Large intestine (tissue), 3 donors: ENCODE data around the gene FLII. TPM values are rescaled to one million over a fixed set of nuclear protein-coding genes. Genes with fewer than 3 reads are reported as not detected.

Source experiments
- DNase-seq, 2 donors: peaks; one replicate each; pipeline versions ENCODE4 v3.0.0 to v3.0.0-alpha.2; 2013
- H3K27ac ChIP-seq: one replicate; pipeline ENCODE4 v1.5.1; 2013; ENCODE audit warnings: low read length
- H3K27me3 ChIP-seq: 2 replicates; pipeline ENCODE4 v1.6.1; 2013; ENCODE audit warnings: low read length; ENCODE audit not compliant: control insufficient read depth, insufficient read depth
- H3K36me3 ChIP-seq: 2 replicates; pipeline ENCODE4 v1.6.1; 2013; ENCODE audit warnings: low read length; ENCODE audit not compliant: control insufficient read depth, insufficient read depth
- H3K4me1 ChIP-seq: one replicate; pipeline ENCODE4 v1.6.1; 2013; ENCODE audit warnings: low read length; ENCODE audit not compliant: control insufficient read depth, insufficient read depth
- H3K4me3 ChIP-seq: one replicate; pipeline ENCODE4 v1.5.1; 2013; ENCODE audit warnings: low read length
- H3K9me3 ChIP-seq: one replicate; pipeline ENCODE4 v1.6.1; 2013; ENCODE audit warnings: mild to moderate bottlenecking, low read depth, low read length, moderate library complexity; ENCODE audit not compliant: control insufficient read depth
- WGBS: methylation state at CpG from one replicate; pipeline ENCODE4 v1.1.5; 2013; ENCODE audit warnings: low lambda C conversion rate; ENCODE audit not compliant: insufficient coverage; 5-methylcytosine and 5-hydroxymethylcytosine counted together
- polyA plus RNA-seq: library from polyadenylated mRNA; unstranded; fragments of 120-200 nt; gene quantifications from one replicate; pipeline ENCODE4 v1.2.1, GENCODE V29; 2013

FLII gene
- polyA plus RNA-seq, 1 donor = 161 TPM

DNA sequence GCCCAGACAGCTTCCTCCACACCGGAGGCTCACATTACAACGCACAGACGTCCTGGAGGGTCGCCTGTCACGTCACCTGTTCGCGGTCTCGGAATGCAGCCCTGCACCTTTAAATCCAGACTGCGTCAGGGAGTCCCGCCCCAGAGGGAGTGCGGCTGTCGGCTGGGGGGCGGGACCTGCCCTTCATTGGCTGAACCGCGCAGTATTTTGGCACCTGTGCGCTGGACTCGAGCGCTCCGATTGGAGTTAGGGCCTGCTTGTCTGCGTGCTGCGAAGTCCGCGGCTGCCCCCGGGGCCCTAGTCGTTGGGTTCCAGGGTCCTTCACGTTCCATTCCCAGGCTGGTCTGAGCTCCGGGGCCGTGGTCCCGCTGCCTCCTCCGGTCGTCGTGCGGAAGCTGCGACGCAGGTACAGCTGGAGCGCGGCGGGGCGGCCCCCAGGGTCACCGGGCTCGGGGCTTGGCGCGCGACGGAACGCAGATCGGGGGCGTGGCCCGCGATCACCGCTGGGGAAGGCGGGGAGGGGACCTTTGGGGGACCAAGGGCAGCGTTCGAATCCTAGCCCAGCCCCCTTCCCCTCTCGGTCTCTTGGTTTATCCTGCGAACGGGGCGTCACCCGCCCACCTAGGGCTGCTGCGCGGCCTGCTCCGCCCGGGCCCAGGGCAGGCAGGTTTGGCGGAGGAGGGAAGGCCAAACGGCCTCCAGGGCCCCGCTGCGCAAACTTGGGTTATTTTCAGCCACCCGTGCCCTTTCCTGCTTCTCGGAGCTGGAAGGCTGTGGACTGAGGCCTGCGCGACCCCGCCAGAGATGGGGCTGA is 2.0 kb upstream of the FLII start, which contains the start of gene MIEF2:
TSS of gene MIEF2 (plus strand) at position 331 of the 814 bp plus-strand sequence. CDS start 2,059 bp downstream, outside the sequence.
- Histone ChIP-seq H3K36me3 (peaks cover 41% of the 10 kb centered on the region), H3K27ac (peak within 1 kb of the TSS; percentile 76), H3K9me3 (no peaks in the 10 kb centered on the region), H3K4me3 (peak within 1 kb of the TSS; percentile 92), H3K27me3 (no peaks in the 10 kb centered on the region), H3K4me1 (peaks cover 36% of the 10 kb centered on the region)
- DNase-seq = peak; percentile 95 to 97
- WGBS = no CpG with 5 or more reads among the region's 72 CpGs

GRCh38 chr17:18259621-18260331 is 1.2 kb upstream of the FLII start:
- H3K9me3 ChIP-seq = no peaks in the 10 kb centered on the region
- 93% methylated on average over 3 of the region's 22 CpGs for WGBS
- peaks cover 36% of the 10 kb centered on the region for H3K4me1 ChIP-seq
- H3K27me3 ChIP-seq = no peaks in the 10 kb centered on the region
- peak overlapping the region; percentile 76 for H3K27ac ChIP-seq
- peaks cover 41% of the 10 kb centered on the region for H3K36me3 ChIP-seq
- peak overlapping the region; percentile 92 for H3K4me3 ChIP-seq
- peak in 1 of 2 donors; percentile 14 for DNase-seq

GRCh38 chr17:18257982-18258355 is 569 bp downstream of the FLII start:
- peak overlapping the region; percentile 62 for H3K27ac ChIP-seq
- H3K9me3 ChIP-seq = no peaks in the 10 kb centered on the region
- WGBS = no CpG with 5 or more reads among the region's 16 CpGs
- peaks cover 41% of the 10 kb centered on the region for H3K36me3 ChIP-seq
- H3K4me3 ChIP-seq = peak overlapping the region; percentile 65
- no peaks in the 10 kb centered on the region for H3K27me3 ChIP-seq
- peak in 1 of 2 donors; percentile 65 for DNase-seq
- H3K4me1 ChIP-seq = peaks cover 36% of the 10 kb centered on the region

- no CpG with 5 or more reads among the region's 18 CpGs for WGBS
- H3K27ac ChIP-seq = peak overlapping the region; percentile 62
- peaks cover 35% of the 10 kb centered on the region for H3K4me1 ChIP-seq
- H3K4me3 ChIP-seq = peak overlapping the region; percentile 65
- no peaks in the 10 kb centered on the region for H3K9me3 ChIP-seq
- H3K27me3 ChIP-seq = no peaks in the 10 kb centered on the region
- DNase-seq = no peak
- H3K36me3 ChIP-seq = peaks cover 41% of the 10 kb centered on the region
Observed at GRCh38 chr17:18257268-18257981, 1.1 kb downstream of the FLII start.

DNA sequence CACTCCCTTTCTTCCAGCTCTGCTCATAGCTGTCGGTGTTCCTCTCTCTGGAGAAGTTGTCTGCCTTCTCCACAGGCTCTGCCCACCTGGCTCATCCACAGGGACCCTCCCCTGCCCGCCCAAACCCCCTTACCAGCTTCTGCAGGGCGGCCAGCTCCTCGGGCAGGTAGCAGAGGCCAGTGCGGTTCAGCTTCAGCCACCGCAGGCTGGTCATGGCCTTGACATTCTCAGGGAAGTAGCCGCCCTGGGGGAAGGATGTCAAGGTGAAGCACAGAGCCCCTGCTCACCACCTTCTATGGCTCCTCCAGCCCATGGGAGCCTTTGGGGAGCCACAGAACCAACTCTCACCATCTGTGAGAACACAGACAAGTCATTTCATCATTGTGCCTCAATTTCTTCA is 1.8 kb downstream of the FLII start:
- no peak for DNase-seq
- WGBS = no CpG with 5 or more reads among the region's 7 CpGs
- Histone ChIP-seq H3K36me3 (peaks cover 48% of the 10 kb centered on the region), H3K4me3 (no peak overlapping the region), H3K27me3 (no peaks in the 10 kb centered on the region), H3K4me1 (peaks cover 29% of the 10 kb centered on the region), H3K9me3 (no peaks in the 10 kb centered on the region), H3K27ac (no peak overlapping the region)

GRCh38 chr17:18256351-18256750 is 2.2 kb downstream of the FLII start:
- DNase-seq = no peak
- H3K36me3 ChIP-seq = peaks cover 52% of the 10 kb centered on the region
- H3K27me3 ChIP-seq = no peaks in the 10 kb centered on the region
- H3K27ac ChIP-seq = no peak overlapping the region
- no peaks in the 10 kb centered on the region for H3K9me3 ChIP-seq
- no CpG with 5 or more reads among the region's 11 CpGs for WGBS
- peaks cover 25% of the 10 kb centered on the region for H3K4me1 ChIP-seq
- H3K4me3 ChIP-seq = no peak overlapping the region

- Histone ChIP-seq H3K27ac (no peak overlapping the region), H3K4me3 (no peak overlapping the region), H3K27me3 (no peaks in the 10 kb centered on the region), H3K36me3 (peaks cover 65% of the 10 kb centered on the region), H3K9me3 (no peaks in the 10 kb centered on the region), H3K4me1 (peaks cover 22% of the 10 kb centered on the region)
- no peak for DNase-seq
- WGBS = no CpG with 5 or more reads among the region's 8 CpGs
Observed at GRCh38 chr17:18254888-18255649, 3.5 kb downstream of the FLII start.

GRCh38 chr17:18253947-18254821 is 4.4 kb downstream of the FLII start:
- Histone ChIP-seq H3K27ac (no peak overlapping the region), H3K4me1 (peaks cover 17% of the 10 kb centered on the region), H3K9me3 (no peaks in the 10 kb centered on the region), H3K36me3 (peaks cover 67% of the 10 kb centered on the region), H3K27me3 (no peaks in the 10 kb centered on the region), H3K4me3 (no peak overlapping the region)
- no peak for DNase-seq
- no CpG with 5 or more reads among the region's 27 CpGs for WGBS

GRCh38 chr17:18253187-18253884 is 5.2 kb downstream of the FLII start:
- H3K4me1 ChIP-seq = peaks cover 13% of the 10 kb centered on the region
- peaks cover 76% of the 10 kb centered on the region for H3K36me3 ChIP-seq
- no peak overlapping the region for H3K27ac ChIP-seq
- H3K27me3 ChIP-seq = no peaks in the 10 kb centered on the region
- H3K4me3 ChIP-seq = no peak overlapping the region
- no peak for DNase-seq
- WGBS = no CpG with 5 or more reads among the region's 16 CpGs
- H3K9me3 ChIP-seq = no peaks in the 10 kb centered on the region
